ES-I3 (cell line): ENCODE data around the gene CX3CR1.

Experiments
- H3K36me3 ChIP-seq: 2 replicates; pipeline ENCODE4 v1.6.1; 2013; ENCODE audit warnings: mild to moderate bottlenecking, low read length, control low read depth, moderate library complexity; ENCODE audit not compliant: insufficient read depth
- H3K4me1 ChIP-seq: 2 replicates; pipeline ENCODE4 v1.6.1; 2013; ENCODE audit warnings: mild to moderate bottlenecking, control low read depth, low read length; ENCODE audit not compliant: insufficient read depth
- H3K9ac ChIP-seq: 2 replicates; pipeline ENCODE4 v1.6.1; 2013; ENCODE audit warnings: low read depth, mild to moderate bottlenecking, low read length, moderate library complexity
- H3K9me3 ChIP-seq: 2 replicates; pipeline ENCODE4 v1.6.1; 2013; ENCODE audit warnings: mild to moderate bottlenecking, low read length, moderate library complexity; ENCODE audit not compliant: control insufficient read depth, insufficient read depth

CX3CR1 gene

DNA sequence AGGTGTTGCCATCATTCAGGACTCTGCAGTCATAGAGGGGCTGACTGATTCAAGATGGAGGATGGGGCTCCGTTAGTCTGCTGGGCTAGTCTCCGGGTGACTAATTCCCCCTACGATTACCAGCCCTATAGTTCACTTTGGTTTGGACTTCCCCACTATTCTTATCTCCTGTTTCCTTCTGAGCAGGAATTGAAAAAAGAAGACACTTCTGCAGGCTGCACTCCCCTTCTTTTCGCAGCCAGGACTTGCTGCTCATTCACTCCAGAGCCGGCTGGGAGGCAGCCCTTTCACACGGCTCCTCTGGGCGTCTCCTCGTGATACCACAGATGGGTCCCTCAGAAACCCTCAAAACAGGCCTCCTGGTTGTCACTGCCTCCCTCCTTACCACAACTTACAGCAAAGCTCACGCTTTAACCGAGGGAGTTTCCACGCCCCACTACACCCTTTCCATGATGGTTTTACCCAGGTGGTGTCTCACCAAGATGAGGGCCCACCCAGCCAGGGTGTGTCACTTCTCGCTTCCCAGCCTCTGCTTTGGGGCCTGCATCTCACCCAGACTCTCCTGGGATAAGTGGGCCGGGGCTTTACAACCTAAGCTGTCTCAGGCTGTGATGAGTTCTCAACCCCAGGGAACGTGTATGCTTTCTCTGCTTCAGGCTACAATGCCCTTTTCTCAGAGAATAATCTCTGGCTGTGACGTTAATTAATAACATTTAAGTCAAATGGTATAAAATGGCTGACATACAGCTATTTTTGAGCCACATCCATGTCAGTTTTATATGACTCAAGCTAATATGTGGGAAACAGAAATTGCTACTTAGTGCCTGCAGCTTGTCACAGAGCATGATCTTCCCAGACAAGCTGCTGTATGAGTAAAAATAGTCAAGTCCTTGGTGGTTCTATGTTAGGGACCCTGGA lies 11.9 kb downstream of the CX3CR1 start:
- Histone ChIP-seq H3K9ac (no peak overlapping the region), H3K4me1 (no peaks in the 10 kb centered on the region), H3K36me3 (no peaks in the 10 kb centered on the region), H3K9me3 (no peaks in the 10 kb centered on the region)

GRCh38 chr3:39264053-39264452 lies 15.8 kb downstream of the CX3CR1 start:
- H3K9ac ChIP-seq = no peak overlapping the region

GRCh38 chr3:39263576-39263975 lies 16.3 kb downstream of the CX3CR1 start:
- H3K4me1 ChIP-seq = no peaks in the 10 kb centered on the region
- no peak overlapping the region for H3K9ac ChIP-seq
- no peaks in the 10 kb centered on the region for H3K36me3 ChIP-seq
- H3K9me3 ChIP-seq = no peaks in the 10 kb centered on the region

More at GRCh38 chr3:39264053-39264452, 15.8 kb downstream of the CX3CR1 start:
- Histone ChIP-seq H3K36me3 (no peaks in the 10 kb centered on the region), H3K4me1 (no peaks in the 10 kb centered on the region), H3K9me3 (no peaks in the 10 kb centered on the region)

GRCh38 chr3:39262846-39263245 lies 17.0 kb downstream of the CX3CR1 start:
- Histone ChIP-seq H3K9ac (no peak overlapping the region), H3K9me3 (no peaks in the 10 kb centered on the region), H3K4me1 (no peaks in the 10 kb centered on the region), H3K36me3 (no peaks in the 10 kb centered on the region)

DNA sequence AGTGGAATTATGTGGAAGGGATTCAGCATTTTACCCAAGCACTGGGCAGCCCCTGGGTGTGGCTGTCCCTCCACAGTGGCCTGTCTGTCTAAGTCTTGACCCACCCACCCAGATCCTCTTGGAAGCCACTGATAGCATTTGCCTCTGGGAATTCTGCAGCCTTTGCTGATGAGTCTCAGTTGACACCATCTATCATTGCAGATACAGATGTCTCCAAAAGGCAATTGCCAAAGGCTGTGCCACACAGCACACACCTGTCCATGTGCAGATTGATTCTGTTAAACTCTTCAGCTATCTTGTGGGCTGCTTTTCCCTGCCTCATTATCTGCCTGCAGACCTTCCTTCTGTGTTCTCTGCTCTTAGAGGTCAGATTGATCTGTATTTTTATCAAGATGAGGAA lies 18.1 kb downstream of the CX3CR1 start:
- Histone ChIP-seq H3K36me3 (no peaks in the 10 kb centered on the region), H3K9me3 (no peaks in the 10 kb centered on the region), H3K9ac (no peak overlapping the region), H3K4me1 (no peaks in the 10 kb centered on the region)

- H3K9ac ChIP-seq = no peak overlapping the region
- H3K4me1 ChIP-seq = no peaks in the 10 kb centered on the region
- no peaks in the 10 kb centered on the region for H3K36me3 ChIP-seq
- no peaks in the 10 kb centered on the region for H3K9me3 ChIP-seq
These were observed 18.9 kb downstream of the CX3CR1 start for GRCh38 chr3:39260957-39261356.

DNA sequence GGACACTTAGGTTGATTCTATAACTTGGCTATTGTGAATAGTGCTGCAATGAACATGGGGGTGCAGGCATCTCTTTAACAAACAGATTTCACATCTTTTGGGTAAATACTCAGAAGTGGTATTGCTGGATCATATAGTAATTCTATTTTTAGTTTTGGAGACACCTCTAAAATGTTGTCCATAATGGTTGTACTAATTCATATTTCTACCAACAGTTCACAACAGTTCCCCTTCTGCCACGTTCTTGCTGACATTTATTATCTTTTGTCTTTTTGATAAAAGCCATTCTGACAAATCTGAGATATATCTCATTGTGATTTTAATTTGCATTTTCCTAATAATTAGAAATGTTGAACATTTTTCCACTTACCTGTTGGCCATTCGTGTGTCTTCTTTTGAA lies 19.5 kb downstream of the CX3CR1 start:
- Histone ChIP-seq H3K9ac (no peak overlapping the region), H3K36me3 (no peaks in the 10 kb centered on the region), H3K4me1 (no peaks in the 10 kb centered on the region), H3K9me3 (no peaks in the 10 kb centered on the region)

DNA sequence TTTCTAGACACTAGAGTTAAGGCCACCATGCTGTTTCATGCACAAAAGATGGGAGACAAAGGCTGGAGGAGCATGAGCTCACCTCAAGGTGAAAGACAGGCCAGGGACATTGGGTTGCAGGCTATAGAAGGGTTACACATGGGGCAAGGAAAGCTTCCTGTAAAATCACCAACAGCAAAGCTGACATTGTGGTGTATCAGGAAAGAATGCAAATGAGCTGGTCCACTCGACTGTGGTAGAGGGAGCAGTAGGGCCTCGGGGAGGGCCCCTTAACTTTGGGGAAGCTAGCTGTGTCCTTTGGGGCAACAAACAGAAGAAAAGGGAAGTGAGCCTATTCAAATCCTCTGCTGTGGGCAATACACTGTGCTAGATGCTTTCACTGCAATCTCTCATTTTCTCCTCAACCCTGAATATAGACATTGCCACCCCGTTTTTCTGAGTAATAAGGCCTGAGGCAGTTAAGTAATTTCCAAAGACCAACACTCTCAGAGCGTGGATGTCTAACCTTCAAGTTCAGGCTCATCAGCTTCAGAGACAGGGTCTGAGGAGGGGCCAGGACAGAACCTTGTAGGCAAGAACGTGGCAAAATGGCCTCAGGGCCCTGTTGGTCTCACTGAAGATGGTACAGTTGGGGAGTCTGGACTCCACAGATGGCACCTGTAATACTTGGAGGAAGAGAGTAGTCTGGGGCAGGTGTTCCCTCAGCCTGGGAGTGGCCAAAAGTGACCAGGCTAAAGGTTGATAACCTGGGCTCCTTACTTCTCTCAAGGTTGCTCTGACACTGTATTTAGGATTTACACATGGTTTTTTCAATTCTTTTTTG lies 24.1 kb downstream of the CX3CR1 start:
- H3K9me3 ChIP-seq = no peaks in the 10 kb centered on the region
- no peaks in the 10 kb centered on the region for H3K36me3 ChIP-seq
- H3K4me1 ChIP-seq = no peaks in the 10 kb centered on the region
- no peak overlapping the region for H3K9ac ChIP-seq

- H3K36me3 ChIP-seq = no peaks in the 10 kb centered on the region
- H3K4me1 ChIP-seq = no peaks in the 10 kb centered on the region
- H3K9ac ChIP-seq = no peak overlapping the region
- H3K9me3 ChIP-seq = no peaks in the 10 kb centered on the region
These were observed 24.9 kb downstream of the CX3CR1 start for GRCh38 chr3:39254806-39255449.

GRCh38 chr3:39251576-39251975 lies 28.3 kb downstream of the CX3CR1 start:
- Histone ChIP-seq H3K9me3 (no peaks in the 10 kb centered on the region), H3K4me1 (no peaks in the 10 kb centered on the region), H3K9ac (no peak overlapping the region), H3K36me3 (no peaks in the 10 kb centered on the region)

- Histone ChIP-seq H3K4me1 (no peaks in the 10 kb centered on the region), H3K9me3 (no peaks in the 10 kb centered on the region), H3K9ac (no peak overlapping the region), H3K36me3 (no peaks in the 10 kb centered on the region)
These were observed 29.6 kb downstream of the CX3CR1 start for GRCh38 chr3:39250116-39250747.

DNA sequence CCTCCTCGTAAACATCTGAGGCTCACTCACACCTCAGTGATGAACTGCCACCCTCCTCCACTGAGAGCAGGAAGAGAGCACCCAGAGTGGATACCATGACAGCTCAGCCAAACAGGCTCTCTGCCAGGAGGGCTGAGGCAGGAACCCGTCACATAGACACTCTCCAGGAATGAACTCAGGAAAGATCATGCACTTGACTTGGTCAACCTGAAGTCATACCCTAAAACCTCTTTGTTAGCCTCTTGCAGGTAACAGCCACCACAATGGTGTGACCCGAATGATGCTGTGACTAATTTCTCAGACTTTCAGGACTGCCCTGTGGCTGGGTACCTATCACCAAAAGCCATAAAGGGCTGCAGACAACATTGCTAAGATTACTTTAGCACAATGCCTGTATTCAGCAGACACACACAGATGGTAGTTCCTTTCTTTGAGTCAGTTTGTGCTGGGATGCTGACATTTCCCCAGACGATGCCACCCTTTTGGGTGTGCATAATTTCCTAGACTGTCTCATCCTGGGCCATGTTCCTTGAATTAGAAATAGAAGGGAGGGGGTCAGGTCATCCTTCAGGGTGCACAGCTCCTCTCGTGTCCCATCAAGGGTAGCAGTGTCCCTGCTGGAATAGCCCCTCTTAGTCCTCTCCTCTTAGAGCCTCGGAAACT lies 30.3 kb downstream of the CX3CR1 start:
- Histone ChIP-seq H3K36me3 (no peaks in the 10 kb centered on the region), H3K9ac (no peak overlapping the region), H3K9me3 (no peaks in the 10 kb centered on the region), H3K4me1 (no peaks in the 10 kb centered on the region)

GRCh38 chr3:39241561-39241960 lies 38.3 kb downstream of the CX3CR1 start:
- Histone ChIP-seq H3K9me3 (no peaks in the 10 kb centered on the region; the same call in 1 of the 2 replicates), H3K36me3 (no peaks in the 10 kb centered on the region), H3K4me1 (no peaks in the 10 kb centered on the region), H3K9ac (no peak overlapping the region)

- Histone ChIP-seq H3K9ac (no peak overlapping the region), H3K4me1 (no peaks in the 10 kb centered on the region), H3K9me3 (no peaks in the 10 kb centered on the region; the same call in 1 of the 2 replicates), H3K36me3 (no peaks in the 10 kb centered on the region)
These were observed 42.8 kb downstream of the CX3CR1 start for GRCh38 chr3:39237027-39237426.
